ENCODE data around the gene LLGL2. TPM values are rescaled to one million over a fixed set of nuclear protein-coding genes. Genes with fewer than 3 reads are reported as not detected.
"Not testable (repeated sequence)": the region's sequence is repeated elsewhere in the genome, so short reads cannot be mapped to it uniquely, and the experiment has no call there.

The LLGL2 gene
- total RNA-seq, 4 donors from 2014 or later: 57.3 to 96.0 (median 79.6) TPM

DNA sequence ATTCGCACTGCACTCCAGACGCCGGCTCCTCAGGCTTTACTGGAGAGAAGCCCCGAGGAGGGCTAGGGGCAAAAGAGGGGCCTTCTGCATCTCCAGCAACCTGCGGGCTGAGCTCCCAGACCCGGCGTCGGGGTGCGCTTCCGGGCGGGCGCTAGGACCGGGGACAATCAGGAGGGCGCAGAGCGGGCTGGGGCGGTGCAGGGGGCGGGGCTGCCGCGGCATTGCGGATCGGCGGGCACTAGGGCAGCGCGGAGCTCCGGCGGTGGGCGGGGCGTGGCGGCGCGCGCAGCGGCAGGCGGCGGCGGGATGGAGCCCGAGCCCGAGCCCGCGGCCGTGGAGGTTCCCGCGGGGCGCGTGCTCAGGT, 9.3 kb upstream of the LLGL2 start, which contains the start of gene TSEN54:
Gene TSEN54 (plus strand): TSS at position 274 of the 364 bp plus-strand sequence. CDS start 33 bp downstream, at position 307.
- DNase-seq (ENCODE audit: low spot score in 2 of 2): peak; percentile 91 to 99
- WGBS, 2 donors: 0% methylated on average over 13 to 36 of the region's 45 CpGs
- TF ChIP-seq, protein P1, sequence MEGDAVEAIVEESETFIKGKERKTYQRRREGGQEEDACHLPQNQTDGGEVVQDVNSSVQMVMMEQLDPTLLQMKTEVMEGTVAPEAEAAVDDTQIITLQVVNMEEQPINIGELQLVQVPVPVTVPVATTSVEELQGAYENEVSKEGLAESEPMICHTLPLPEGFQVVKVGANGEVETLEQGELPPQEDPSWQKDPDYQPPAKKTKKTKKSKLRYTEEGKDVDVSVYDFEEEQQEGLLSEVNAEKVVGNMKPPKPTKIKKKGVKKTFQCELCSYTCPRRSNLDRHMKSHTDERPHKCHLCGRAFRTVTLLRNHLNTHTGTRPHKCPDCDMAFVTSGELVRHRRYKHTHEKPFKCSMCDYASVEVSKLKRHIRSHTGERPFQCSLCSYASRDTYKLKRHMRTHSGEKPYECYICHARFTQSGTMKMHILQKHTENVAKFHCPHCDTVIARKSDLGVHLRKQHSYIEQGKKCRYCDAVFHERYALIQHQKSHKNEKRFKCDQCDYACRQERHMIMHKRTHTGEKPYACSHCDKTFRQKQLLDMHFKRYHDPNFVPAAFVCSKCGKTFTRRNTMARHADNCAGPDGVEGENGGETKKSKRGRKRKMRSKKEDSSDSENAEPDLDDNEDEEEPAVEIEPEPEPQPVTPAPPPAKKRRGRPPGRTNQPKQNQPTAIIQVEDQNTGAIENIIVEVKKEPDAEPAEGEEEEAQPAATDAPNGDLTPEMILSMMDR (IDR thresholded peaks at IDR 0.05): no peak
- TF ChIP-seq POLR2A (IDR thresholded peaks at IDR 0.05): no peak
- intact Hi-C loops (cut with DNase I; ENCODE audit: low total_unique reads): no loop called here
- H3K4me3 ChIP-seq (ENCODE audit: low read depth, poor library complexity, severe bottlenecking): peak within 1 kb of the TSS; percentile 70

DNA sequence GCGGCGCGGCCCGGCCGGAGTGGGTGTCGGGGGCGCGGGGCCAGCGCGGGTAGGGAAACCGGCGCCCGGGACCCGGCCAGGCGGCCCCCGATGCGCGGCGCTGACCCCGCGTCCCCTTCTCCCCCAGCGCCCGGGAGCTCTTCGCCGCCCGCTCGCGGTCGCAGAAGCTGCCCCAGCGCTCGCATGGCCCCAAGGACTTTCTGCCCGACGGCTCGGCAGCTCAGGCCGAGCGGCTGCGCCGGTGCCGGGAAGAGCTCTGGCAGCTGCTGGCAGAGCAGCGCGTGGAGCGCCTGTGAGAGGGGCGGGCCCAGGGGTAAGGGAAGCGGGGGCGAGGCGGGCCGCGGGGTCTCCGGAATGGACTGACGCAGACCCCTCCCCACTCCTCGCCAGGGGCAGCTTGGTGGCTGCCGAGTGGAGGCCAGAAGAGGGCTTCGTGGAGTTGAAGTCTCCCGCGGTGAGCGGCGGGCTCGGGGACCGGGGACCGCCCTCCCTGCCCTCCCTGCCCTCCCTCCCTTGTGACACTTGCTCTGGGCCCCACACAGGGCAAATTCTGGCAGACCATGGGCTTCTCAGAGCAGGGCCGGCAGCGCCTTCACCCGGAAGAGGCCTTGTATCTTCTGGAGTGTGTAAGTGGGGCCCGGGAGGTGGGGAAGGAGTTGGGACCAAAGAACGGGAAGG, 8.7 kb upstream of the LLGL2 start:
- intact Hi-C loops (cut with DNase I; ENCODE audit: low total_unique reads): no loop called here
- WGBS, 2 donors: 0 to 1% methylated on average over 26 to 50 of the region's 65 CpGs
- TF ChIP-seq, protein P1 (IDR thresholded peaks at IDR 0.05): no peak
- no peak for TF ChIP-seq POLR2A (IDR thresholded peaks at IDR 0.05)
- H3K4me3 ChIP-seq (ENCODE audit: low read depth, poor library complexity, severe bottlenecking): peak overlapping the region; percentile 70
- DNase-seq (ENCODE audit: low spot score in 2 of 2): no peak

DNA sequence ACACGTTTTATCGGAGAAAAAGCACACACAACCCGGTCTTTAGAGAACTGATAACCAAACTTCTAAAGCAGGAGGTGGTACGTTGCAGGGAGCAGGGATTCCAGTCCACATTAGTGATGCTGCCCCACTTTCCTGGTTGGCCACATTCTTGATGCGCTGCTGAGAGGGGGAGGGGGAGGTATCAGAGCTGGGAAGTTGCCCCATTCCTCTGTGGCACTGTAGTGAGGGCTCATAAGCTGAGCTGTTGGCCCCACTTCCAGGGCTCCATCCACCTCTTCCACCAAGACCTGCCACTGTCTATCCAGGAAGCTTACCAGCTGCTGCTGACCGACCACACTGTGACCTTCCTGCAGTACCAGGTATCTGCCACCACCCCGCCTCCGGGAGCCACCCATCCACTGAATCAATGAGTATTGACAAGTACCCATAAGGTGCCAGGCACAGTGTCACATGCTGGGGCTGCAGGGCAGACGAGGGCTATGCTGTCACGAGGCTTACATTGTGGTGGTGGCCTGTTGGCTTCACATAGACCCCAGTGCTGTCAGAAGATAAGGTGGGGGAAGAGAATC, 8.1 kb upstream of the LLGL2 start:
- peak overlapping the region; percentile 70 for H3K4me3 ChIP-seq (ENCODE audit: low read depth, poor library complexity, severe bottlenecking)
- no peak for TF ChIP-seq POLR2A (IDR thresholded peaks at IDR 0.05)
- TF ChIP-seq, protein P1 (IDR thresholded peaks at IDR 0.05): no peak
- intact Hi-C loops (cut with DNase I; ENCODE audit: low total_unique reads): no loop called here
- WGBS, 2 donors: 21 to 36% methylated on average over 10 of the region's 10 CpGs
- DNase-seq (ENCODE audit: low spot score in 2 of 2): no peak

DNA sequence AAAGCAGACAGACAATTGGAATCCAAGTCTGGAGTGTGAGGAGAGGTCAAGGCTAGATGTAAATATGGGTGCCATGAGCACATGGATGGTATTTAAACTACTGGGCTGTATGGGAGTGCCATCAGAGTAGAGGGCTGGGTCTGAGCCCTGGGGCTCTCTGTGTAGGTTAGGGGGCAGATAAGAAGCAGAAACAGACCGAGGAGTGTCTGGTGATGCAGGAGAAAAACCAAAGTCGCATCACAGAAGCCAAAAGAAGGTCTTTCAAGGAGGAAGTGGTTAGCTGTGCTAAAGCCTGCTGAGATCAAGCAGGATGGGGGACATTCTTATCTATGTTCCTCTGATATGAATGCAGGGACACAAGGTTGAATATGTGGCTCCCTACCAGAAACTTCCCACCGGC, 7.3 kb upstream of the LLGL2 start:
- DNase-seq (ENCODE audit: low spot score in 2 of 2): no peak
- WGBS, 2 donors: 84 to 85% methylated on average over 3 of the region's 3 CpGs
- no peak for TF ChIP-seq POLR2A (IDR thresholded peaks at IDR 0.05)
- intact Hi-C loops (cut with DNase I; ENCODE audit: low total_unique reads): no loop called here
- H3K4me3 ChIP-seq (ENCODE audit: low read depth, poor library complexity, severe bottlenecking): no peak overlapping the region

DNA sequence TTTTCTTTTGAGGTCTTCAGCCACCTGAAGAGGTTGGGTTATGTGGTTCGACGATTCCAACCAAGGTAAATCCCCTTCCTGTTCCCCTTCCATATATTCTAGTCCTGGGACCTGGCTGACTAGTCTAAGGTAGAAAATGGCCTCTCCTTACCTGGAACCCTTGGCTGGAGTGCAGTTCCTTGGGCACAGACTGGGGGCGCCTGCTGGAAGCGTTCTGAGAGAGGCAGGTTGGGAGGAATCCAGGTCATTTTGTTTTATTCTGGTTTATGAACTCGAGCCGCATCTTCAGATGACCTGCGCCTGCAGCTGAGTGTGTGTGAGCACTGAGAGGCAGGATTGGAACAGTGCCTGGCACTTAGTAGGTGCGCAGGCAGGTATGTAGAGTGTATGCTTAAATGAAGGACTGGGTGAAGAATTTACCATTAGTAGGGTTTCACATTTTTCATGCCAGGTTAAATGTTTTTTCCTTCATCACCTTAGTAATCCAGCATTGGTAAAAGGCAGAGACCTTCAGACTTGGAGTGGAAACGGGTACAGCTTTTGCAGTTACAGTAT, 6.4 kb upstream of the LLGL2 start:
- intact Hi-C loops (cut with DNase I; ENCODE audit: low total_unique reads): no loop called here
- TF ChIP-seq, protein P1 (IDR thresholded peaks at IDR 0.05): no peak
- TF ChIP-seq POLR2A (IDR thresholded peaks at IDR 0.05): no peak
- WGBS, 2 donors: 91% methylated on average over 9 of the region's 9 CpGs
- no peak overlapping the region for H3K4me3 ChIP-seq (ENCODE audit: low read depth, poor library complexity, severe bottlenecking)
- no peak for DNase-seq (ENCODE audit: low spot score in 2 of 2)

DNA sequence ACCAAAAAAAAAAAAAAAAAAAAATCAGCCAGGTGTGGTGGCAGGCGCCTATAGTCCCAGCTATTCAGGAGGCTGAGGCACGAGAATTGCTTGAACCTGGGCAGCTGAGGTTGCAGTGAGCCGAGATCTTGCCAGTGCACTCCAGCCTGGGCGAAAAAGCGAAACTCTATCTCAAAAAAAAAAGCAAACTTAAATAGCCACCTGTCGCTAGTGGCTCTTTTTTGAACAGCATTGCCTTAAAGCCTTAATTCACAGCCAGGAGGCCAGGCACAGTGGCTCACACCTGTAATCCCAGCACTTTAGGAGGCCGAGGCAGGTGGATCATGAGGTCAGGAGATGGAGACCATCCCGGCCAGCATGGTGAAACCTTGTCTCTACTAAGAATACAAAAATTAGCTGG, 5.1 kb upstream of the LLGL2 start:
- WGBS, 2 donors: 95 to 99% methylated on average over 8 of the region's 8 CpGs
- H3K4me3 ChIP-seq (ENCODE audit: low read depth, poor library complexity, severe bottlenecking); intact Hi-C loops (cut with DNase I; ENCODE audit: low total_unique reads); DNase-seq (ENCODE audit: low spot score in 2 of 2): not testable (repeated sequence)
